Bronchial epithelial cell (primary cell): ENCODE data around the gene UGT1A5. TPM values are rescaled to one million over a fixed set of nuclear protein-coding genes. Genes with fewer than 3 reads are reported as not detected.

ENCODE experiments used
- DNase-seq: peaks from one replicate; pipeline ENCODE4 v3.0.0-alpha.2; 2010; ENCODE audit warnings: low read depth
- FAIRE-seq: peaks from 2 replicates; lab custom pipeline; 2011; peaks lifted over from hg19 to GRCh38; lab: Jason Lieb, UNC
- H3K27me3 ChIP-seq: 2 replicates; pipeline ENCODE4 v1.5.1; 2011; ENCODE audit warnings: low read length; ENCODE audit not compliant: control insufficient read depth, insufficient read depth
- H3K36me3 ChIP-seq: 2 replicates; pipeline ENCODE4 v1.5.1; 2011; ENCODE audit warnings: low read length; ENCODE audit not compliant: control insufficient read depth, insufficient read depth
- H3K4me3 ChIP-seq: 2 replicates; pipeline ENCODE4 v1.5.1; 2011; ENCODE audit warnings: mild to moderate bottlenecking, low read depth, low read length, control low read depth
- CTCF ChIP-seq: IDR thresholded peaks from 2 replicates; pipeline ENCODE4 v1.5.1; 2011; ENCODE audit warnings: mild to moderate bottlenecking, moderate library complexity, low read length, control low read depth, inconsistent platforms; ENCODE audit not compliant: insufficient read depth, severe bottlenecking
- total RNA-seq: library from RNA; depleted of rRNA; stranded (reverse); fragments of >200 nt; gene quantifications from 2 replicates; pipeline ENCODE4 v1.2.1, GENCODE V29; 2014

Gene UGT1A5
- 0.26 and 3.3 TPM in 2 replicates for total RNA-seq

- Histone ChIP-seq H3K27me3 (no peaks in the 10 kb centered on the region), H3K4me3 (no peak within 1 kb of the TSS), H3K36me3 (peaks cover 8% of the 10 kb centered on the region)
- TF ChIP-seq CTCF = no peak
- DNase-seq (no peak), FAIRE-seq (no peak)
Observed at GRCh38 chr2:233712611-233713261, at the start of gene UGT1A5. Gene UGT1A5, plus strand, starts transcription at chr2:233712907. Its CDS starts 85 bp downstream, at chr2:233712992.

- no peaks in the 10 kb centered on the region for H3K27me3 ChIP-seq
- FAIRE-seq (no peak), DNase-seq (no peak)
- no peak overlapping the region for H3K4me3 ChIP-seq
- no peak for TF ChIP-seq CTCF
- no peaks in the 10 kb centered on the region for H3K36me3 ChIP-seq
Observed at GRCh38 chr2:233663911-233664310, 48.8 kb upstream of the UGT1A5 start.

- FAIRE-seq = no peak
- no peak for DNase-seq
Observed at GRCh38 chr2:233668605-233669260, 44.0 kb upstream of the UGT1A5 start.

GRCh38 chr2:233671290-233672161 is 41.2 kb upstream of the UGT1A5 start, which contains the start of gene UGT1A9:
Gene UGT1A9, plus strand, starts transcription at chr2:233671898. Its CDS starts 37 bp downstream, at chr2:233671935.
- no peak for DNase-seq
- H3K36me3 ChIP-seq = no peaks in the 10 kb centered on the region
- TF ChIP-seq CTCF = no peak
- no peaks in the 10 kb centered on the region for H3K27me3 ChIP-seq
- H3K4me3 ChIP-seq = no peak within 1 kb of the TSS
- FAIRE-seq = no peak

More at GRCh38 chr2:233668605-233669260, 44.0 kb upstream of the UGT1A5 start:
- Histone ChIP-seq H3K27me3 (no peaks in the 10 kb centered on the region), H3K4me3 (no peak overlapping the region), H3K36me3 (no peaks in the 10 kb centered on the region)
- no peak for TF ChIP-seq CTCF

- Histone ChIP-seq H3K36me3 (no peaks in the 10 kb centered on the region), H3K27me3 (no peaks in the 10 kb centered on the region), H3K4me3 (no peak overlapping the region)
- no peak for TF ChIP-seq CTCF
- DNase-seq = no peak
- FAIRE-seq = no peak
Observed at GRCh38 chr2:233672886-233673285, 39.8 kb upstream of the UGT1A5 start.
